Gastroesophageal sphincter (tissue), 3 donors: ENCODE results near the gene MEGF11.

Experiments used
- CTCF ChIP-seq, 4 experiments: fragments of 200-600 bp in 2 of 4; fragments of 450-650 bp in 2 of 4; sonication (generic) in 1 of 4; IDR thresholded peaks; one replicate each; pipeline ENCODE4 v1.5.1; 2017 to 2019; ENCODE audit warnings: antibody characterized with exemption in 4 of 4, mild to moderate bottlenecking in 2 of 4, moderate library complexity in 2 of 4
- EP300 ChIP-seq: sonication (generic); formaldehyde crosslinking; IDR thresholded peaks from one replicate; pipeline ENCODE4 v1.6.1; 2017; ENCODE audit warnings: antibody characterized with exemption, mild to moderate bottlenecking
- POLR2A ChIP-seq, 2 donors: fragments of 450-650 bp; IDR thresholded peaks; one replicate each; pipeline ENCODE4 v1.6.1; 2017; ENCODE audit warnings: antibody characterized with exemption in 2 of 2, mild to moderate bottlenecking in 2 of 2, moderate library complexity in 1 of 2
- POLR2AphosphoS5 ChIP-seq: sonication (generic); formaldehyde crosslinking; IDR thresholded peaks from one replicate; pipeline ENCODE4 v1.6.1; 2017; ENCODE audit warnings: antibody characterized with exemption

- TF ChIP-seq CTCF (IDR thresholded peaks at IDR 0.05) = no peak
- no peak for TF ChIP-seq POLR2A (IDR thresholded peaks at IDR 0.05)
- no peak for TF ChIP-seq POLR2AphosphoS5
- no peak for TF ChIP-seq EP300
Measured at GRCh38 chr15:66224946-66225345, 28.6 kb downstream of the MEGF11 start.
